ENCODE measurements around the gene CTDSPL. TPM values are rescaled to one million over a fixed set of nuclear protein-coding genes. Genes with fewer than 3 reads are reported as not detected.

The CTDSPL gene
- total RNA-seq, 1 donor from 2014 or later = 43.0 TPM

DNA sequence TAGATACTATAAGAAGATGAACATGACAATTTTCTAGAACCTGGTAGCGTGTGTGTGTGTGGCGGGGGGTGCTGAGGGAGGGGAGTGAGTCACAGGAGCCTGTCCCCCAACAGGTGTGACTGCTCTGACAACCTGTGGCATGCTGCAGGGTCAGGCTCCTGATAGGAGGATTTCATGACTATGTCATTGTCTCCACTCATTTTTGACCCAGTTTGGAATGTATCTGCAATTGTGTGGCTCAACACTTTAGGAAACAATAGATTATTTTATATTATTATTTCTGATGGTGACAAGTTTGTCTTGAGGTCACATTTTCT lies 119.6 kb downstream of the CTDSPL start:
- no peak for DNase-seq (ENCODE audit: low spot score)
- H3K36me3 ChIP-seq = no peaks in the 10 kb centered on the region
- H3K4me1 ChIP-seq = no peaks in the 10 kb centered on the region
- TF ChIP-seq EZH2phosphoT487 (IDR thresholded peaks at IDR 0.05) = no peak
- TF ChIP-seq EZH2 (IDR thresholded peaks at IDR 0.05) = no peak
- no peak for TF ChIP-seq CTCF (IDR thresholded peaks at IDR 0.05)
- H3K27ac Mint-ChIP-seq = no peak overlapping the region
- H3K27me3 ChIP-seq = no peaks in the 10 kb centered on the region
- no peak overlapping the region for H2AFZ ChIP-seq (replicated peaks)
- no peak overlapping the region for H3K4me3 Mint-ChIP-seq
- H3K27me3 Mint-ChIP-seq (ENCODE audit: insufficient read depth, low read depth) = peaks cover 2% of the 10 kb centered on the region
- H3K4me3 ChIP-seq = no peak overlapping the region
- no peak overlapping the region for H3K27ac ChIP-seq
- no peaks in the 10 kb centered on the region for H3K9me3 Mint-ChIP-seq
- no peaks in the 10 kb centered on the region for H3F3A ChIP-seq (ENCODE audit: low read depth)
- H3K4me2 ChIP-seq = no peak overlapping the region
- H3K36me3 Mint-ChIP-seq = peaks cover 15% of the 10 kb centered on the region
- no peaks in the 10 kb centered on the region for H4K20me1 ChIP-seq (ENCODE audit: low read depth)
- H3K4me1 Mint-ChIP-seq = no peaks in the 10 kb centered on the region
- H3K9me3 ChIP-seq (ENCODE audit: low read depth) = no peaks in the 10 kb centered on the region
- no peaks in the 10 kb centered on the region for H3K79me2 ChIP-seq (ENCODE audit: low read depth)
- no peak overlapping the region for H3K9ac ChIP-seq

GRCh38 chr3:37982331-37982730 lies 120.7 kb downstream of the CTDSPL start:
- Histone ChIP-seq H3F3A (ENCODE audit: low read depth) (no peaks in the 10 kb centered on the region), H3K79me2 (ENCODE audit: low read depth) (no peaks in the 10 kb centered on the region), H3K4me2 (no peak overlapping the region), H3K36me3 (no peaks in the 10 kb centered on the region), H2AFZ (replicated peaks) (no peak overlapping the region), H3K4me3 (no peak overlapping the region), H3K27me3 (no peaks in the 10 kb centered on the region), H4K20me1 (ENCODE audit: low read depth) (no peaks in the 10 kb centered on the region), H3K27ac (no peak overlapping the region), H3K9me3 (ENCODE audit: low read depth) (no peaks in the 10 kb centered on the region), H3K9ac (no peak overlapping the region), H3K4me1 (no peaks in the 10 kb centered on the region)
- Mint-ChIP-seq H3K36me3 (peaks cover 15% of the 10 kb centered on the region), H3K4me3 (no peak overlapping the region), H3K9me3 (no peaks in the 10 kb centered on the region), H3K27ac (no peak overlapping the region), H3K27me3 (ENCODE audit: insufficient read depth, low read depth) (peaks cover 2% of the 10 kb centered on the region), H3K4me1 (no peaks in the 10 kb centered on the region)
- TF ChIP-seq EZH2phosphoT487 (IDR thresholded peaks at IDR 0.05) (no peak), EZH2 (IDR thresholded peaks at IDR 0.05) (no peak), CTCF (IDR thresholded peaks at IDR 0.05) (no peak)
- DNase-seq (ENCODE audit: low spot score) = no peak

GRCh38 chr3:37984051-37984450 lies 122.4 kb downstream of the CTDSPL start:
- no peaks in the 10 kb centered on the region for H3K79me2 ChIP-seq (ENCODE audit: low read depth)
- Mint-ChIP-seq H3K4me1 (peaks cover 5% of the 10 kb centered on the region), H3K36me3 (peaks cover 15% of the 10 kb centered on the region), H3K9me3 (no peaks in the 10 kb centered on the region), H3K27ac (no peak overlapping the region), H3K27me3 (ENCODE audit: insufficient read depth, low read depth) (peaks cover 5% of the 10 kb centered on the region), H3K4me3 (no peak overlapping the region)
- no peak overlapping the region for H3K9ac ChIP-seq
- H3K4me2 ChIP-seq = no peak overlapping the region
- TF ChIP-seq EZH2phosphoT487 (IDR thresholded peaks at IDR 0.05) = no peak
- no peaks in the 10 kb centered on the region for H3K36me3 ChIP-seq
- H4K20me1 ChIP-seq (ENCODE audit: low read depth) = no peaks in the 10 kb centered on the region
- H3F3A ChIP-seq (ENCODE audit: low read depth) = no peaks in the 10 kb centered on the region
- H3K27ac ChIP-seq = no peak overlapping the region
- no peak overlapping the region for H2AFZ ChIP-seq (replicated peaks)
- no peak for DNase-seq (ENCODE audit: low spot score)
- H3K9me3 ChIP-seq (ENCODE audit: low read depth) = no peaks in the 10 kb centered on the region
- H3K27me3 ChIP-seq = no peaks in the 10 kb centered on the region
- no peaks in the 10 kb centered on the region for H3K4me1 ChIP-seq
- no peak overlapping the region for H3K4me3 ChIP-seq

DNA sequence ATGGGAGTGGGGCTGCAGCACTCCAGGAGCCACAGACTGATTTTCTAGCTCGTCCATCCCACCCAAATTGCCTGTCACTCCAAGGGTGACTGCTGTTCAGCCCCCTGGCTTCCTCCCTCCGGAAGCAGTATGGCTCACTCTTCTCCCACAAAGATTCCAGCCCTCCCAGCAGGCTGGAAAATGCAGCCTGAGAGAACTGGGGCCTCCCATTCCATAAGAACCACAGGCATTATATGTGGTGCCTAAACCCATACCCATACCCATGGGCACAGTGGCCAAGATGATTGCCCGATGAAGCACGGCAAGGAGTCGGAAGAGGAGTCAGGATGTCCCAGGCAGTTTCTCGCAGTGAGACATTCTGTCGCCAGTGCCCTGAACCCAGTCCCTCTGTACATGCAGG lies 122.9 kb downstream of the CTDSPL start:
- H3K36me3 Mint-ChIP-seq = peaks cover 15% of the 10 kb centered on the region
- no peaks in the 10 kb centered on the region for H3K9me3 Mint-ChIP-seq
- no peaks in the 10 kb centered on the region for H3K79me2 ChIP-seq (ENCODE audit: low read depth)
- H3K4me3 Mint-ChIP-seq = no peak overlapping the region
- peaks cover 5% of the 10 kb centered on the region for H3K27me3 Mint-ChIP-seq (ENCODE audit: insufficient read depth, low read depth)
- no peak for TF ChIP-seq CTCF (IDR thresholded peaks at IDR 0.05)
- no peak for TF ChIP-seq EZH2phosphoT487 (IDR thresholded peaks at IDR 0.05)
- TF ChIP-seq EZH2 (IDR thresholded peaks at IDR 0.05) = no peak
- H3K4me1 ChIP-seq = no peaks in the 10 kb centered on the region
- no peak overlapping the region for H3K4me2 ChIP-seq
- H4K20me1 ChIP-seq (ENCODE audit: low read depth) = no peaks in the 10 kb centered on the region
- DNase-seq (ENCODE audit: low spot score) = no peak
- no peak overlapping the region for H3K27ac Mint-ChIP-seq
- H3K27ac ChIP-seq = no peak overlapping the region
- peaks cover 5% of the 10 kb centered on the region for H3K4me1 Mint-ChIP-seq
- no peaks in the 10 kb centered on the region for H3F3A ChIP-seq (ENCODE audit: low read depth)
- no peaks in the 10 kb centered on the region for H3K9me3 ChIP-seq (ENCODE audit: low read depth)
- H3K36me3 ChIP-seq = no peaks in the 10 kb centered on the region
- H3K9ac ChIP-seq = no peak overlapping the region
- H3K4me3 ChIP-seq = no peak overlapping the region
- no peaks in the 10 kb centered on the region for H3K27me3 ChIP-seq
- no peak overlapping the region for H2AFZ ChIP-seq (replicated peaks)

Data from neural progenitor cell (in vitro differentiated cells).